K562 (cell line): ENCODE measurements around the gene PAQR7. TPM values are rescaled to one million over a fixed set of nuclear protein-coding genes. Genes with fewer than 3 reads are reported as not detected.

Source experiments
- ATF6 ChIP-seq: sonication (generic); formaldehyde crosslinking; IDR thresholded peaks from 2 replicates; pipeline ENCODE4 v1.4.0; 2020; ENCODE audit warnings: mild to moderate bottlenecking, missing genetic modification reagents
- ATF7 ChIP-seq: fragments of 450-650 bp; IDR thresholded peaks from 2 replicates; pipeline ENCODE4 v1.7.1; 2014; ENCODE audit warnings: mild to moderate bottlenecking, moderate library complexity
- BACH1 ChIP-seq: fragments of 200-800 bp; sonication (Bioruptor generic); IDR thresholded peaks from 2 replicates; pipeline ENCODE4 v1.6.1; 2016; ENCODE audit warnings: missing genetic modification characterization, missing compliant biosample characterization
- ERF ChIP-seq: fragments of 450-650 bp; formaldehyde crosslinking; IDR thresholded peaks from 2 replicates; pipeline ENCODE4 v1.4.0; 2020; ENCODE audit warnings: mild to moderate bottlenecking, mixed read lengths
- HMG20A ChIP-seq: fragments of 450-650 bp; formaldehyde crosslinking; conservative IDR thresholded peaks from 2 replicates; pipeline ENCODE4 v1.4.0; 2020; ENCODE audit warnings: mild to moderate bottlenecking, mixed read lengths
- HMGXB4 ChIP-seq: sonication (generic); formaldehyde crosslinking; IDR thresholded peaks from 2 replicates; pipeline ENCODE4 v1.8.1; 2023; ENCODE audit warnings: mild to moderate bottlenecking, missing genetic modification reagents
- L3MBTL2 ChIP-seq: fragments of 450-650 bp; IDR thresholded peaks from 2 replicates; pipeline ENCODE4 v1.6.1; 2016; ENCODE audit warnings: mild to moderate bottlenecking, moderate library complexity
- NR0B1 ChIP-seq: fragments of 450-650 bp; IDR thresholded peaks from one replicate; pipeline ENCODE4 v1.6.1; 2018; ENCODE audit warnings: mild to moderate bottlenecking, moderate library complexity; ENCODE audit not compliant: partially characterized antibody
- NRF1 ChIP-seq, 2 experiments: fragments of 450-650 bp; IDR thresholded peaks in 1 of 2; conservative IDR thresholded peaks in 1 of 2; 2 replicates each; pipeline ENCODE4 v1.6.1; 2014; ENCODE audit warnings: mild to moderate bottlenecking in 2 of 2
- SMARCE1 ChIP-seq: fragments of 450-650 bp; IDR thresholded peaks from 2 replicates; pipeline ENCODE4 v1.7.1; 2016; ENCODE audit warnings: mild to moderate bottlenecking
- SRSF9 ChIP-seq: fragments of 200-400 bp; formaldehyde crosslinking; IDR thresholded peaks from 2 replicates; pipeline ENCODE4 v1.6.1; 2017; ENCODE audit warnings: low read depth, low read length, borderline replicate concordance
- TCF3 ChIP-seq: sonication (generic); formaldehyde crosslinking; IDR thresholded peaks from 2 replicates; pipeline ENCODE4 v1.4.0; 2020; ENCODE audit warnings: mild to moderate bottlenecking, missing genetic modification reagents
- ZNF143 ChIP-seq: sonication (generic); formaldehyde crosslinking; IDR thresholded peaks from 2 replicates; pipeline ENCODE4 v1.9.0; 2022; ENCODE audit warnings: mild to moderate bottlenecking, missing genetic modification reagents
- polyA plus RNA-seq, 8 experiments: library from polyadenylated mRNA; depleted of rRNA in 4 of 8; stranded (reverse) in 5 of 8; unstranded in 3 of 8; fragments of >200 nt; fragmentation: Nextera tagmentation in 2 of 8; fragmentation: Illumina TruSeq in 1 of 8; extraction: Ambion mirVana in 2 of 8; extraction: Trizol in 1 of 8; gene quantifications; 2 replicates each; pipeline versions ENCODE4 v1.2.1 to v1.2.3, GENCODE V29; 2011 to 2014; ENCODE audit warnings: inconsistent platforms in 1 of 8, missing spikeins in 1 of 8
- total RNA-seq, 7 experiments: library from RNA; depleted of rRNA in 6 of 7; stranded (reverse); fragments of >200 nt in 6 of 7; fragmentation: Illumina TruSeq in 2 of 7; extraction: Trizol in 2 of 7; gene quantifications; 2 replicates each; pipeline versions ENCODE4 v1.2.1 to v1.2.3, GENCODE V29; 2011 to 2021; ENCODE audit warnings: low replicate concordance in 1 of 7
- TF ChIP-seq, protein P1 (sequence below): fragments of 450-650 bp; IDR thresholded peaks from 2 replicates; pipeline ENCODE4 v1.6.1; 2014; ENCODE audit warnings: low read depth, mild to moderate bottlenecking, moderate library complexity, borderline replicate concordance
- TF ChIP-seq, protein P2 (sequence below): fragments of 250-450 bp; sonication (Bioruptor Pico); IDR thresholded peaks from 2 replicates; pipeline ENCODE4 v1.9.0; 2021; ENCODE audit warnings: mild to moderate bottlenecking, inconsistent platforms

PAQR7 gene
- total and polyA plus RNA-seq, 9 of the 15 experiments (the other 6 are each of a cell fraction or from before 2014, with no cell fraction given): 1.1 to 5.2 (median 2.6) TPM

DNA sequence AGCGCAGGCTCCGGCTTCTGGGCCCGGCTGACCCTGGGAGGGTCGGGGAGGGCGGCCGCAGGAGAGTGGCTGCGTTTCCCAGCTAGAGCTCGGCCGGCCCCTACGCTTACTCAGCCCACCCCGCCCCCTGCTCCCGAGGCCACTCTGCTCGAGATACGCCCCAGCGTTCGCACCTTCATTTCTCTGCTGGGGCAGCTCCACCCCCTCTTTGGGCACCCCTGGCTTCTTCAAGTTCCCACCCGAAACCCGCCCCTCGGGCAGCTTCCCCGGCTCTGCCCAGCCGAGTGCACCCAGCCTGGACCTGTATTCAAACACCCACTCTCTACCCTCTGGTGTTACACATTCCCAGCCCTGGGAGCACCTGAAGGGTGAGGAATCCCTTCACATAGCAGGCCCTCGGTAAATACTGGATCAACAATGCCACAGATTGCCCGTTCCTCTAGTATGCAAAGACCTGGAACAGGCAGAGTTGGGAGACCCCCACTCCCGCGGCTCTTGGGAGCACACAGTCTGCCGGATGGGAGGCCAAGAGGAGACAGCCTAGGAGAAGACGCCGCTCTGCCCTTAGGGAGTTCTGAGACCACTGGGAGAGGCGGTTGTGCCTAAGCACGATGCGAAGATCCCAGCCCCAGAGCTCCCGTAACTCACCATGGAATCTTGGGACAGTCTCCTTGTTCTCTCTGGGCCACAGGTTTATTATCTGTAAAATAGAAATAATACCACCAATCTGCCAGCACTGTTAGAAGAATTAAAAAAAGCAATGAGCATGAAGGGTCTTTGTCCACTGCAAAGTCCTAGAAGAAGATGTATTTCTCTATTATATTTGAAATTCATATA is 566 bp upstream of the PAQR7 start (continued):
- no peak for TF ChIP-seq TCF3 (CRISPR knock-in tag)
- peak; percentile 26 to 34; a peak in 3 of 4 replicates for TF ChIP-seq NRF1 (conservative IDR thresholded peaks at IDR 0.05 in 1 of 2, IDR thresholded peaks at IDR 0.05 in 1 of 2)
- TF ChIP-seq HMG20A (CRISPR knock-in tag): no peak
- TF ChIP-seq BACH1 (tag): no peak
- no peak for TF ChIP-seq ERF (CRISPR knock-in tag)
- peak; percentile 40; the same call in 1 of the 2 replicates for TF ChIP-seq L3MBTL2
- TF ChIP-seq SMARCE1: no peak
- TF ChIP-seq, protein P1, sequence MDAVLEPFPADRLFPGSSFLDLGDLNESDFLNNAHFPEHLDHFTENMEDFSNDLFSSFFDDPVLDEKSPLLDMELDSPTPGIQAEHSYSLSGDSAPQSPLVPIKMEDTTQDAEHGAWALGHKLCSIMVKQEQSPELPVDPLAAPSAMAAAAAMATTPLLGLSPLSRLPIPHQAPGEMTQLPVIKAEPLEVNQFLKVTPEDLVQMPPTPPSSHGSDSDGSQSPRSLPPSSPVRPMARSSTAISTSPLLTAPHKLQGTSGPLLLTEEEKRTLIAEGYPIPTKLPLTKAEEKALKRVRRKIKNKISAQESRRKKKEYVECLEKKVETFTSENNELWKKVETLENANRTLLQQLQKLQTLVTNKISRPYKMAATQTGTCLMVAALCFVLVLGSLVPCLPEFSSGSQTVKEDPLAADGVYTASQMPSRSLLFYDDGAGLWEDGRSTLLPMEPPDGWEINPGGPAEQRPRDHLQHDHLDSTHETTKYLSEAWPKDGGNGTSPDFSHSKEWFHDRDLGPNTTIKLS: 0 out of 2 replicates have a peak, but pooled peaks have one; percentile 2
- no peak for TF ChIP-seq ZNF143 (CRISPR knock-in tag)
- TF ChIP-seq NR0B1: no peak
- no peak for TF ChIP-seq SRSF9
- TF ChIP-seq ATF6 (CRISPR knock-in tag): peak; percentile 12; the same call in 1 of the 2 replicates
- TF ChIP-seq HMGXB4: no peak
- peak; percentile 14; the same call in 1 of the 2 replicates for TF ChIP-seq ATF7
- TF ChIP-seq, protein P2, sequence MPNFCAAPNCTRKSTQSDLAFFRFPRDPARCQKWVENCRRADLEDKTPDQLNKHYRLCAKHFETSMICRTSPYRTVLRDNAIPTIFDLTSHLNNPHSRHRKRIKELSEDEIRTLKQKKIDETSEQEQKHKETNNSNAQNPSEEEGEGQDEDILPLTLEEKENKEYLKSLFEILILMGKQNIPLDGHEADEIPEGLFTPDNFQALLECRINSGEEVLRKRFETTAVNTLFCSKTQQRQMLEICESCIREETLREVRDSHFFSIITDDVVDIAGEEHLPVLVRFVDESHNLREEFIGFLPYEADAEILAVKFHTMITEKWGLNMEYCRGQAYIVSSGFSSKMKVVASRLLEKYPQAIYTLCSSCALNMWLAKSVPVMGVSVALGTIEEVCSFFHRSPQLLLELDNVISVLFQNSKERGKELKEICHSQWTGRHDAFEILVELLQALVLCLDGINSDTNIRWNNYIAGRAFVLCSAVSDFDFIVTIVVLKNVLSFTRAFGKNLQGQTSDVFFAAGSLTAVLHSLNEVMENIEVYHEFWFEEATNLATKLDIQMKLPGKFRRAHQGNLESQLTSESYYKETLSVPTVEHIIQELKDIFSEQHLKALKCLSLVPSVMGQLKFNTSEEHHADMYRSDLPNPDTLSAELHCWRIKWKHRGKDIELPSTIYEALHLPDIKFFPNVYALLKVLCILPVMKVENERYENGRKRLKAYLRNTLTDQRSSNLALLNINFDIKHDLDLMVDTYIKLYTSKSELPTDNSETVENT (CRISPR knock-in tag): 0 out of 2 replicates have a peak, but pooled peaks have one; percentile 22
